Measurements from ENCODE around the gene ADI1.
"Not testable (repeated sequence)": the region's sequence is repeated elsewhere in the genome, so short reads cannot be mapped to it uniquely, and the experiment has no call there.

ADI1 gene

DNA sequence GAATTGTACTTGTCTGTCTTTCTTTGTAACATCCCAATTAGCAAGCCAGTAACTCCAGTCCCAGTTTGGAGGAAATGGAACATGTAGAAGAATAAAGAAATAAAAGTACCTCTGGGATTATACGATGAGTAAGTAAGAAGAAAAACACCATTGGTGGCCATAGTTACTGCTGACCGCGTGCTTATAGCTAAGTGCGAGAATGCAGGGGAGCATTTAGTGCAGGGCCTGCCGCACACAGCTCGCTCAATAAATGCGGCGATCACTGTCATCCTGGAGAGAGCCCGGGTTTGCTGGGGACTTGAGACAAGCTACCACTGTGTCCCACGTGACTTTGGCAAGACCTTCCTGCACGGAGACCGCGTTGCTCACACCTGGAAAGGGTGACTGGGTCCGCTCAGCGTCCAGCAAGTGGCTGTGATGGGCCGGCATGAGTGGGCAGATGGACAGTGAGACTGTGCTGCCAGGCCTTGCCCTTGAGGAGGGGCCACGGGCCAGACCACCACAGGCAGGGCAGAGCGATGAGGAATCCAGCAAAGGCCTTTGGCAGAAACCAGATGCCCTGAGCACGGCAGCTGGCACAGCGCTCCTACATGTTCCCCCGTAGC is 54.8 kb downstream of the ADI1 start:
- DNase-seq (ENCODE audit: low read depth, low spot score) = no peak

DNA sequence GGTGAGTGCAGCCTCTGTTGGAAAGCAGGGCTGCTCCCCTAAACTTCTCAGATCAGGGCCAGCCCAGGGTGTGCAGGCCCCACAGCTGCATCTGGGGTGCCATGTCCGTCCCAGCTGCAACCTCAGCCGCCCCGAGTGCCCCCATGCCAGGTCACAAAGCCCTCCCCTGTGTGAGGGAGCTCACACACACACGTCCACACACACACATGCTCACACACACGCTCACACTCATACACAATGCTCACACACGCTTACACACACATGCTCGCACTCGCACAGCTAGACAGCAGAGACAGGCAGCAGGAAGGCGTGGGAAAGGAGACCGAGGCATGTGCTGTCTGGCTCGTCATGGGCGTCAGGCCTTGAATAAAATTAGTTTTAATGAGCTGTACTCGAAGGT is 55.4 kb downstream of the ADI1 start:
- DNase-seq (ENCODE audit: low read depth, low spot score) = no peak

DNA sequence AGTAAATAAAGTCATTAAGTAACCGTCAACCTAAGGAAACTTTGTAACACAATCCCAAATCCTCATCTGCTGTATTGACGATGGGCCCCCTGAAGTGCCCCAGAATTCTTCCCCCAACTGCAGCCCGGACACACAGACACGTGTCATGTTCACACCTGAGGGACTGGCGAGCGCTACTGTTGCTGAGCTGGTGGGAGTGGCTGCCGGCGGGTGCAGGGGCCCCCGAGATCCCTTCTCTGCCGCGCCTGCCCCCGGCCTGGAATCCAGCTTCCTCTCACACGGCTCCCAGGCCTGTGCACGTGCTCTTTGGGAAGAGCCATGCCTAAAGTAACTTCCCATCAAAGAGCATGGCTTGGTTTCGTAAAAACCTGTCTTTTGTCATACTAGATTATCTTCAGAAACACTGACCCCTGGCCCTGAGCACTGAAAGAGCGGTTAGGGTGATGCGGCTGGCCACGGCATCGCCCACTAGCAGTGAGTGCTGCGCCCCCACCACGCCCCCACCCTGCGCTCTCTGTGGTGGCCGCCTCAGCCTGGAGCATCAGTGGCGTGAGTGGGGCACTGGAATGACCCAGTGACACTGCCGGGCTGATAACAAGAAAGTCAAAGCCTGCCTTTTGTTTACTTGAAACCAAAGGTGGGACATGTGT is 56.0 kb downstream of the ADI1 start:
- no peak for DNase-seq (ENCODE audit: low read depth, low spot score)

DNA sequence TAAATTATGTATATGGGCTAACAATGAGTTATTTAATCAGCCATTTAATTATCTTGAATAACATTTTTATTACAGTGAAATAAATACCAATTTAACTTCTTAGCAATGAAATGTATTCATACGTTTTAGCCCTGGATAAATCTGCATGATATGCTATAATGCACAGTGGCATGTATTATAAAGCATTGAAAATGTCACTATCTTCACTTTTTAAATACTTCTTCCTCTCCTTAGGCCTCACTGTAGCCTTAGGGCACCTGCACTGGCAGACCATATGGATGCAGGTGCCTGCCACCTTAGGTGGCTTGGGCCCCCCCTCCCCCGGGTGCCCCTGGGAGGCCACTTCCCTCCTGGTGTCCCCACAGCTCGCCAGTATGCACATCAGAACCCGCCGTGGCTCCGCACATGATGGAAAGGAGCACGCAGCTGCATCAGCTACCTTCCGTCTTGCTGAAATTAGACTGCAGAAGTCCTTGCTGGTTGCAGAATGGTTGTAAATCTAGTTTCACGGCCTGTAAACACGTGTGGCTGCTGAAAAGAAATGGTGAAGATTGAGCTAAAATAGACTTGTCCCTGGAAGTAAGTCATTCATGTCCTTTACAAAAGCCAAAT is 56.7 kb downstream of the ADI1 start:
- no peak for DNase-seq (ENCODE audit: low read depth, low spot score)

DNA sequence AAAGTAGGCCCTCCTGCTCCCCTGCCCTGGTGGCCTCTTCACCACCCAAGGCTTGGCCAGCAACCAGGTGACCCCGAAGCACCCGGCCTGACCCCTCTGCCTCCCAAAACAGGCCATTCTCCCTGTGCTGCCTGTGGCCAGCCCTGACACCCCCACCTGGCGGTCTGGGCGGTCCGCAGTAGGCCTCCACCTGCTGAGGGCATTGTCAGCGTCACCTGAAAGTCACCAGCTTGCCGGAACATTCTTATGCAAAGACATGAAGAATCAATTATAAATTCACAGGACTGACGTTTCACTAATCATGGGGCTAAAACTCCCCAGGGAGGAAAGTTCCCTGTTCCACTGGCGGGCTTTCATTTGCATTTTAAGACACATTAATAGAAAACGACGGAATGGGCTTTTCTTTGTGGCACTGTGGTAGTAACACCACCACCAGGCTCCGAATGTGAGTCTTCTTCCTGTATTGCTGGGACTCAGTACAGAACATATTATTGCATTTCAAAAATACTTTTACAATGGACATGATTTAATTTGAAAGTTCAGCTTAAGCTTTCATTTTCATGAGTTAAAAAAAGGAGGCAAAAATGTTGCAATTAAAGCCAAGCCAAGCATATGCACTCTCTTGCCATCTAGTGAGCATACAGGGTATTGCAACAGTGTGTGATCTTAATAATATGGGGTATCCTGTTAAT is 57.4 kb downstream of the ADI1 start:
- no peak for DNase-seq (ENCODE audit: low read depth, low spot score)

DNA sequence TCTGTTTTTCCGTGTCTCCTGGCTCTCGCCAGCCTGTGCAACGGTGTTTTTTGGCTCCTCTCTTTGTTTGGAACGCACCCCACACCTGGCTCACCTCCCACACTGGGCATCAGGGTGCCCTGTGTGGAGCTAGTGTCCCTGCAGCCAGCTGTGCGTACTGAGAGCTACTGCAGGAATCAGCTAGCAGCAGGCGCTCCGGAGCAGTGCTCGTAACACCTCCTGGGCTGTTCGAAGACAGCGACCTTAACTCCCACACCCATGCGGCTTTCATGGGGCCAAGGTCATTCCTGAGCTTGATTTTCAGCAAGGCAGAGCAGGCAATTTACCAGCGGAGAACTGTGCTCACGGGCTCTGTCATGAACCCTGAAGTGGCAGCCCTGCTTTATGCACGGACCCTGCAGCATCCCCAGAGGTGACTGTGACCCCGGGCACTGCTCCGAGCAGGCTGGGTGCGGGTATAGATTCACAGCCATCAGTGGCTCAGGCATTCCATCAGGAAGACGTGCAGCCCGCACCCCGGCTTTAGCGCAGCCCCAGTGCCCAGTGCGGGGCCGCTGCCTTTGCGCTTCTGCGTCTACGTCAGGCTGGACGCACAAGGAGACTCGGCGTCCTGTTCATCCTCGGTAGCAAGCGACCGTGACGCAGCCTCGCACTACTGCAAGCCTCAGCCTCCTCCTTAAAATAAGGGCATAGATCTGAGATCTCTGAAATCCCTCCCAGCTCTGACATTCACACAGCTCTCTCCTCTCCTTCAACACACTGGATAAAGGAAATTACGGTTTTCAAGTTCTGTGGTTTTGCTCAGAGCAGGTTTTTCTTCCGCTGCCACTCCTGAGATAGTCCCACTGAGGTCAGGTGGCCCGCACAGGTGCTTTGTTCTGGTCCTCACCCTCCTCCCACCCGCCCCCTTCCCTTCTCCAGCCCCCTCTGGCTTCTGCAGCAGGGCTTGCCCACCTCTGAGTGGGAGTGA is 58.2 kb downstream of the ADI1 start:
- no peak for DNase-seq (ENCODE audit: low read depth, low spot score)

DNA sequence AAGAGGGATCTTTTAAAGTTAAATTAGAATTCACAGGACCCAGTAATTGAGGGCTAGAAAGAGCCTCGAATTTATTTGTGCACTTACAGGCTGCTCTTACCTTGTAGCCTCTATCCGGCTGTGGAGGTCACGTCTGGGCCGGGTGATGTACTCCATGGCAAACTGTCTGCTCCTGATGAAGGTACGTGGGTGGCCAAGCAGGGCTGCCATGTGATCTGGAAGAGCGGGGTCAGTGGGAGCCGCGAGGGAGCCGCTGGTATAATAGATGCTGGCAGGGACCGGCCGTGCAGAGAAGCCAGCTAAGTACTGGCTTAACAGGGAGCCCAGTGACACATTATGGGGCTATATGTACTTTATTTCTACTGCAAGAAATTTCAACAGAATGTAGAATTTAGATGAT is 59.2 kb downstream of the ADI1 start:
- no peak for DNase-seq (ENCODE audit: low read depth, low spot score)

DNA sequence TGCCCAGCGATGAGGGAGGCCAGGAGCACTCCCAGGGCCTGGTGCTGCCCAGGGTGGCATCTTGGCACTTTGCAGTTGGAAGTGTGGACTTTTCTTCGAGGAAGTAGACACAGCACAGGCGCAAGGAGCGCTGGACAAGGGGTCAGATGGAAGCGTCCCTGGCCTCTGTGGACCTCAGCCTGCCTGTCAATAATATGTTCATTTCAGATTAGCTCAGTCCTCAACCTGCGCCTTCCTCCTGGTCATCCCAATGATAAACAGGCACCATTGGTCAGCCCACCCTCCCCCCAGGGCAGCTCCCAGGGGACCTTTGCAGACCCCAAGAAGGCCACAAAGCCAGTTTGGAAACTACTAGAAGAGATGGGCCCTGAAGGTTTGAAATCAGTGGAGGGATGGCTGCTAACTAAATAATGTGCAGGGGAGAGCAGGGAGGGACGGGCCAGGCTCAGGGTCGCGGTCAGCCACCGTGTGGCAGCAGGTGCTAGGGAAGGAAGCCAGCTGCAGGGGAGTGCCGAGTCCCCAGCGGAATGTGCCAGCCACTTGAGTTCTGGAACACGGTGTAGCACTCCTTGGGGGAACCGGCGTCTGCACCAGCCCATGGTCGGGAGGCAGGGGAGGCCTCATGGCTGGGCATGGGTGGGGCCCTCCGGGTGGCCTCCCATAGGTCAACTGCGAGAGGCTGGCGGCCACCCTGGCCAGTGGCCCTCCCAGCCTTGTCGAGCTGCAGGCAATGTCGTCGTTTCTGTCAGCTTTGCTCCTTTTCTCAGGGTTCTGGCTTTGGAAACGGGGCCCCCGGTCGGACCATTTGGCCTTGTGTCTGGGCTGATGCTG is 59.9 kb downstream of the ADI1 start:
- DNase-seq (ENCODE audit: low read depth, low spot score) = no peak

DNA sequence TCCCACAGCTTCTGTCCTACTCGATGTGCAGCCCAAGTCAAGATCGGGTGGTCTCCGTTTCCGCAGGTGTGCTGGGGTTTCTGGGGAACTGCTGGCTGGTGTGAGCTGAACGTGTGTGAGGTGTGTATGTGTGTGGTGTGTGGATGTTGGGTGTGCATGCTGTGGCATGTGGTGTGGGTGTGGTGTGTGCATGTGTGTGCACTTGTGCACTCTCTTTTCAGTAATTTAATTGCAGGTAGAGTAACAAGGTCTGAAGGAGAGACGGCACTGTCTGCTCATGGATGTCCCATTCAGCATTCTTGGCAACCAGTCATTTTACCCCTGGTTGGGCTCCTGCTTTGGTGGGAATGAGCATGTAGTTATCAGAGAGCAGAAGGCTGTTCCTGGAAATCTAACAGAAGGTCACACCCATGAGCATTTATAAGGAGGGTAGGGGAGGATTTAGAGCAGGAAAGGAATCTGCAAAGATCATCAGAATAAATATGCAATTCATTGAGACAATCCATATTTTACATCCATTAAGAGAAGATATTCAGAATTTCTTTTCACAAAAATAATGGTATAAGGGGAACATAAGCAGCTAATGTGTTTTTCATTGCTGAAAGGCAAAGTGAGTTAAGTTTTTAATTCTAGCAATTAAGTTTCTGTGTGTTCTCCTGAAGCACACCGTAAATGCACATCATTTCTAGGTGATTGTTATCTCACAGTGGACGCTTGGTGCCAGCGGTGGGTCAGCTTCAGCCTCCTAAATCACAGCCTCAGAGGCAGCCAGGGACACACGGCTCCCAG is 60.7 kb downstream of the ADI1 start:
- no peak for DNase-seq (ENCODE audit: low read depth, low spot score)

DNA sequence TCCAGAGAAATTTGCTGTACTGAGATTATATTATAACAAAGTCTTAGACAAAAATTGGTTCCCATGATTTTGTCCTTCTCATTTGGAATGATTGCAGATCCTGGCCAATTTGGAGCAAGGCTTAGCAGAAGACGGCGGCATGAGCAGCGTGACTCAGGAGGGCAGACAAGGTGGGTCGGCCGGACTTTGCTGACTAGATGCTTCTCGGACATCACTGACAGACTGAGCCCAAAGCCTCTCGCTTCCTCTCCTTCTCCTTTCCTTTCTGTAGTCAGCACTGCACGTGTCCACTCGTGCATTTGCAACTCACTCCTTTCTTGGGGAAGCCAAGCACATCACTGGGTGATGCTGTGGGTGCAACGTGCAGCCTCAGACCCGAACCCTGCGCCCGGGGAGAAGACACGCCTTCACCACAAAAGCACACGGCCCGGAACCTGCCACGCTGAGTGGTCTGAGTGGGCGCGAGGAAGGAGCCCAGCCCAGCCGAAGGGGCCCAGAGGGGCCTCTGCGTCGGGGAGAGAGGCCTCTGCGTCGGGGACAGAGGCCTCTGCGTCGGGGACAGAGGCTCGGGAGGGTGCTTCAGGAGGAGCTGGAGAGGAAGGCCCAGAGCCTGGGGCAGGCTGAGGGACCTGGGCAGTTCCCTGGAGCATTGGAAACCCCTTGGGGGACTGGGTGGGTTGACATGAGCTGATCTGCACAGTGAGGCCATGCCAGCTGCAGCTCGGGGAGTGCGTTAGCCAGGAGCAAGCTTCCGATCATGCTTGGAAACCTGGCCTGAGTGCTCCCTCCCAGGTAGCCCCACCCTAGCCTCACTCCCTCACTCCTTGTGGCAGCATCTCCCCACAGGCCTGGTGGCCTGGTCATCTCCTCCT is 61.6 kb downstream of the ADI1 start:
- DNase-seq (ENCODE audit: low read depth, low spot score) = no peak

DNA sequence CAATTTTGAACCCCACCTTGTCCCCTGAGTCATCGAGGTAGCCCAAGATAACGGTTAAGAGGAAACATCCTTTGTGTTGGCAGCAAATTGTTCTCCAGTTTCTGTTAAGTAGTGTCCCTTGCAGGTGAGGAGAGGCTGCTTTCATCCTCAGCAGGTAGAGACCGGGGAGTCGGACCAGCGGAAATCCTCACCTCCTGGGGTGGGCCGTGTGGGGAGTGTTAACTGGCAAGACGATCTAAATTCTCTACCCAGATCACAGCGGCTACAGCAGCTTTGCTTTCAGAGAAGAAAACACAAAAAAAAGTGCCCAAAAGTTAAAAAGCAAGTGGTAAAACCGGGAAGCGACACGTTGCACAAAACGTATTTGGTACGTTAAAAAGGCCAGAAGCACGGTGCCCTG is 63.2 kb downstream of the ADI1 start:
- no peak for DNase-seq (ENCODE audit: low read depth, low spot score)

DNA sequence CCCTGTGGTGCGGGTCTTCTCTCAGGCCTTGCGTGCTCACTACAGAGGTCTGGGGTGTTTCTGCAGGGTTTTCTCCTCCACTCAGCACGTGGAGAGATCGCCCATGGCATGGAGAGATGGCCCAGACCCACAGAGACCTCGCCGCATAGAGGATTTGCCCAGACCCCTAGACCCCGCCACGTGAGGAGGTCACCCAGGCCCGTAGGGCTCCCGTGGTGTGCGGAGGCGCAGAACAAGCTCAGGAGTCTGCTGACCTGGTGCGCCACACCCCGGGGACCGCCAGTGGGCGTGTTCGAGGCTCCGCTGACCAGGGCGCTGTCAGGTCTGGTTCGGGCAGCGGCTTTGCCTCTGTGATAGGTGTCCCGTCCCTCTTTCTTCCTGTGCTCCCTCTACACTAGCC is 64.5 kb downstream of the ADI1 start:
- no peak for DNase-seq (ENCODE audit: low read depth, low spot score)

DNA sequence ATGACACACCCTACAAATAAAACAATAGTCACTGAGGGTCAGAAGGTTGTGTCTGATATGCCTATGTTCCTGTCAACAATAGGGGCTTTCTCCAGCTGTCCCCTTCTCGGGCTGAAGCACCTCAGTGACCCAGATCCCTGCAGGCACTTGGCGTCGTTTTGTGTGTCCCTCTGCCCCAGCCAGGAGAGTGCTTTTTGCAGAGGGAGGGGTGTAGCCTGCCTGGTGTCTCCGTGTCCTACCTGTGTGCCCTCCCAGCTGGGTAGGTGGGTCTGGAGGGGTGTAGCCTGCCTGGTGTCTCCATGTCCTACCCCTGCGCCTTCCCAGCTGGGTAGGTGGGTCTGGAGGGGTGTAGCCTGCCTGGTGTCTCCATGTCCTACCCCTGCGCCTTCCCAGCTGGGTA is 65.3 kb downstream of the ADI1 start:
- not testable (repeated sequence) for DNase-seq (ENCODE audit: low read depth, low spot score)

DNA sequence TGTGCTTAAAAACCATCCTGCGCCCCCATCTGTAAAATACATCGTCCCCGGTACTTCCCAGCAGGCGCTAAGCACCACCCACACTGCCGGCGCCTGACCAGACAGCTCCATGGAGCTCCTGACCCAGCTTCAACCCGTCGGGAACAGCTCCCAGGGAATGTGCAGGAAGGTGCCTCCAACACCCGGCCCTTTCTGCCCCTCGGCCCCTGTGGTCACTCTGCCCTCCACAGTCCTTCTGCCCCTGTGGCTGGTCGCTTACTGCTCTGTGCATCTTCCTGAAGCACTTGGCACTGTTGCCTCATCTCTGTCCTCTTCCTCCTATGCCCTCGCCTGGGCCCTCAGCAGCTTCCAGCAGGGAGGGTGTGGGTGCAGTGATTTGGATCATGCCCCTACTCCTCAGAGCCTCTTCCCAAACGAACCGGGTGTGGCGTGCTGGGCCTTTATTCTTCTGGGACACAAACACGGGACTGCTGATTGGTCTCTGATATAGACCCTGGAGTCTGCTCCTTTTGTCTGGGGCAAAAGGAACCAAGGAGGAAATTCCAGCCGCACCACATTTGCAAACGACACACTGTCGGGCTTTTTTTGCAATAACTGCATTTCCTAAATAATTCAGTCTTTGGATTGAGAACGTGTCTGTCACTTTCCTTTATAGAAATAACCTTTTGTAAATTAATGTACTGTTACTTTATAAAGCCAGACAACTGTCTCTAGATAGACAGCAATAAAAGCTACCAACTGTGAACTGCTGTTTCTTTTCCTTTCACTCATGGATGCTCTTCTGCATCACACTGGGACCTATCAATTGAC is 65.9 kb downstream of the ADI1 start:
- no peak for DNase-seq (ENCODE audit: low read depth, low spot score)

DNA sequence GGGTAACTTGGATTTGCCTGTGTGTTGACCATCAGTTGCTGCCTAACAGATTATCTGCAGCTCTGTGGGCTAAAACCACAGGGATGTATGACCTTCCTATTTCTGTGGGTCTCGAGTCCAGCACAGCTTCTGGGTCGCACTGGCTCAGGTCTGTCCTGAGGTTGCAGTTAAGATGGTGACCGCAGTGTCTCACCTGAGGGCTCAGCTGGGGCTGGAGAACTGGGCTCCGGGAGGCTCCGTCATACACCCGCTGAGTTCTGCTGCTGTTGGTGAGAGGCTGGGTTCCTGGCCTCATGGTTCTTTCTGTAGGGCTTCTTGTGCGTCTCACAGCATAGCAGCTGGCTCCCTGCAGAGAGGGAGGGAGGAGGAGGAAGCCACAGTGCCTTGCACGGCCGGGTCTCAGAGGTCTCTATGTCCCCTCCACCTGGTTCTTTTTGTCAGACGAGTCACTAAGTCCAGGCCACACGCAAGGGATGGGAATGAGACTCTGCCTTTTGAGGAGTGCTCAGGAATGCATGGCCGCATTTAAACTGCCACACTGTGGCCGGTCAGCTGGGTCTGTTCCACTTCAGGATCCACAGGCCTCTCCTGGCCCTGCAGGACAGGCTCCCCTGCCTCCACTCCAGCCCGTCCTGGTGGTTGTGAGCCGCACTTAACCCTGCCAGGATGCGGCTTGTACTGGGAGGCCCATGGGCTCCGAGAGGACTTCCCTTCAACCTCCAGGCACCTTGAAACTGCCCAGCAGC is 67.2 kb downstream of the ADI1 start:
- no peak for DNase-seq (ENCODE audit: low read depth, low spot score)

DNA sequence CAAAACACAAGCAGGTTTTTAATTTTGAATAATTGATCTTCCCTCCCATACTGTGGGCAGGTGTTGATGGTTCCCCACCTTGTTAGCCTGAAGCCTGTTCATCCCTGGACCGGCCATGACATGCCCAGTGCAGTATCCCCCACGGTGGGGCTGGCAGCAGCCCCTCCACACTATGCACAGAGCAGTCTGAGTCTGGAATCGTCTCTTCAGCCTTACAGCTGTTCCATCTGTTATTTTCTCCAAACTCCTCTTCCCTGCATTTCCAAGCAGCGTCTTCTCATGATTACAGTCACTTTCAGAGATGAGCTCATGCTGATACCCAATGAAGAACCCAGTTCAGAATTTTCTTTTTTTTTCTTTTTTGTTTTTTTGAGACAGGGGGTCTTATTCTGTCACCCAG is 68.2 kb downstream of the ADI1 start:
- DNase-seq (ENCODE audit: low read depth, low spot score) = no peak

DNA sequence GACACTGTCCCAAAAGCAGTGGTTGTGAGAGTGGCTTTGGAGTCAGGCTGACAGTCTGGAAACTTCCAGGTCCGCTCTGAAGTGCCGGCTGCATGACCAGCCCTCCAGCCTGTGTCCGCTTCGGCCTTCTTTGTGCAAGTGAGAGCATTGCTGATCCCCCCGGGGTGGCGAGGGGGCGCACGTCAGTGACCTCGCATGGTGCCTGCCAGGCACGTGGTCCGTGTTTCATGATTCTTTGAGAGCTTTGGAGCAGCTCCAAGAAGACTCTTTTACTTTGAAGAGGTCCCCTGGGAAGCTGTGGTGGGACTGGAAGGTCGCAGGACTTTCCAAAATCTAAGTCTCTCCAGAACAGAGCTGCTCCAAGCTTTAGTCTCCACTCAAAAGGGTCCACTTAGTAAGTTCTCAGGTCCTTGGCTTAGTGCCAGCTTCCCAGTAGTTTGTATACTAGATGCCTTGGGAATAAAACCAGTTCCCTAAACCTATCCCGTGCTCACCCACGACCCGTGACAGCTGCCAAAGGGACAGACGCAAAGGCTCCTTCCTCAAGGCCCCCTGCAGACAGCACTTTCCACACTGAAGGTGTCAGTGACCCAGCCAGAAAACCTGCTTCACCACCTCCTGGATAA is 68.8 kb downstream of the ADI1 start:
- DNase-seq (ENCODE audit: low read depth, low spot score) = no peak
